ENCODE results near the gene FYCO1.

FYCO1 gene

DNA sequence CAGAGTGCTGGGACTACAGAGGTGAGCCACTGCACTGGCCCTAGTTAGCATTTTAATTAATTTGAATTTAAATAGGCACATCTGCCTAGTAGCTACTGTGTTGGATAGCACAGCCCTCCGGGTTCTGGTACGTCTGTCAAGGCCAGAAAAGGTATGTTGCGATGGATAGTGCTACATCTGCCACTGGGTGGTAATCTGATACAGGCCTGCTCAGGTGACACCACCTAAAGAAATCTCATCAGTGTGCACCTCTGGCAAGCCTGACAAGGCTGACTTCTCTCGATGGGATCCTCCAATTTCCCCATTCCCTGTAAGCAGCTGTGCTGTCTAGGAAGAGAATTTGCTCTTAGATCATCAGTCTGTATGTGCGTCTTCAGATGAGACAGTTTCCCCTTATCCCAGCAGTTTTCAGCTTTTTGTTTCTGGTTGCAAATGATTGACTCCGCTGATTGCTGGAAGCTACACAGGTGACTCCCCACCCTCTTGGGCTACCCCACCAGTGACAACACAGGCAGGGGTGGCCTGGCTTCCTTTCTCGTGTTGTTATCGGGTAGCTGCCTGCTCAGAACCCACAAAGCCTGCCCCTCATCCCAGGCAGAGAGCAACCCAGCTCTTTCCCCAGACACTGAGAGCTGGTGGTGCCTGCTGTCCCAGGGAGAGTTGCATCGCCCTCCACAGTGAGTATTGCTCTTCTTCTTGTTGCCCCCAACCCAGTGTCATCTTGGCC, 109.5 kb downstream of the FYCO1 start, which contains the start of gene CCR9:
TSS of gene CCR9 (plus strand) at position 565 of the 727 bp plus-strand sequence. CDS start 8,391 bp downstream, outside the sequence.
- no peak for DNase-seq (ENCODE audit: low read depth)

- DNase-seq (ENCODE audit: low read depth), result no peak
Observed at GRCh38 chr3:45884368-45885201, 111.0 kb downstream of the FYCO1 start.

- no peak for DNase-seq (ENCODE audit: low read depth)
Observed at GRCh38 chr3:45881078-45882022, 114.3 kb downstream of the FYCO1 start.

DNA sequence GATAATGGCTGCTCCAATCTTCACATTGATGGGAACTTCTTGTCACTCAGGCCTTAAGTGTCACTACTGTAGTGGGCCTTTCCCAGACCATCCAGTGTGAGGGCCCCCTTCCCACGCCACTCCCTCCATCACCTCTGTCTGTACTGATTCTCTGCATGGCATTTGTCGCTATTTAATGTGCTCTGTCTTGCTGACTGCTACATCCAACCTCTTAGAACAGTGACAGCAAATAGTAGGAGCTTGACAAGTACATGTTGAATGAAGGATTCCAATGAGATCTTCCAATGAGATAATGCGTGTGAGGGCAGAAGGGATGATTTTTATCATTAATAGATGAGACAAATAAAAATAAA, 114.9 kb downstream of the FYCO1 start:
- no peak for DNase-seq (ENCODE audit: low read depth)

- DNase-seq (ENCODE audit: low read depth), result no peak
Observed at GRCh38 chr3:45878124-45878523, 117.5 kb downstream of the FYCO1 start.

DNA sequence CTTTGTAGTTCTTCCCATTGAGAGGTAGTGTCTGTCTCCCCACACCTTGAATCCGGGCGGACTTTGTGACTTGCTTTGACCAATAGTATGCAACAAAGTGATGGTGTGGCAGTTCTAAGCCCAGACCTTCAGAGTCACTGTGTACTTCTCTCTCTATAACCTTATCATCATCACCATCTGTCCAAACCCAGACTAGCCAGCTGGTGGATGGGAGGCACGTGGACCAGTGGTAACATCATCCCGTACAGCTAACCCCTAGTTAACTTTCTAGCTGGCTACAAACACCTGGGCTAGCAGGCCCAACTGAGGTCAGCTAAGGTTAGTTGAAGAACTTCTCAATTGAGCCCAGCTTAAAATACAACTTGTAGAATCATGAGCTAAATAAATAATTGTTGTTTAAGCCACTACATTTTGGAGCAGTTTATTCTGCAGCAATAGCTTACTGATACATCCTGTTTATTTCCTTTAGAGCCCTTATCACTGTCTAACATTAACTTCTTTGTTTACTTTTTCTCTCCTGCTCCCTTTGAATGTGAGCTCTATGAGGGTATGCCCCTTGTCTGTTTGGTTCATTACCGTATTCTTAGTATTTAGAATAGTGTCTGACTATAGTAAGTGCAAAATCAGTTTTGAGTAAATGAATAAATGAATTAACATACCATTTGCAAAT, 120.8 kb downstream of the FYCO1 start:
- no peak for DNase-seq (ENCODE audit: low read depth)

- no peak for DNase-seq (ENCODE audit: low read depth)
Observed at GRCh38 chr3:45873638-45874037, 122.0 kb downstream of the FYCO1 start.

DNA sequence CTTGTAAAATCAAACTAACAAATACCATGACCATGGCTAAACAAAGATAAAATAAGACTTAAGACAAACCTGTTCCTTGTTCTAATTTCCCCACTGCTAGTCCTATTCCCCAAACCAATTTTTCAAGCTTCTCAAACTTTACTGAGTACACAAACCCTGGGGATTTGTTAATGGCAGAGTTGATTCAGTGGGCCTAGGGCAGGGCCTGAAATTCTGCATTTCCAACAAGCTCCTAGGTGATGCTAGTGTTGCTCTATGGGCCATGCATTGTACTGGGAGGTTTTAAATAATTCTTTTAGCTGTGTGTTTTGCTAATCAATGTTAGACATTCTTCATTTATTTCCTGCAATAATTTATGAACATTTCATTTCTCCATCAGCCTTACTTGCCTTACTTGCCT, 122.6 kb downstream of the FYCO1 start:
- no peak for DNase-seq (ENCODE audit: low read depth)

DNA sequence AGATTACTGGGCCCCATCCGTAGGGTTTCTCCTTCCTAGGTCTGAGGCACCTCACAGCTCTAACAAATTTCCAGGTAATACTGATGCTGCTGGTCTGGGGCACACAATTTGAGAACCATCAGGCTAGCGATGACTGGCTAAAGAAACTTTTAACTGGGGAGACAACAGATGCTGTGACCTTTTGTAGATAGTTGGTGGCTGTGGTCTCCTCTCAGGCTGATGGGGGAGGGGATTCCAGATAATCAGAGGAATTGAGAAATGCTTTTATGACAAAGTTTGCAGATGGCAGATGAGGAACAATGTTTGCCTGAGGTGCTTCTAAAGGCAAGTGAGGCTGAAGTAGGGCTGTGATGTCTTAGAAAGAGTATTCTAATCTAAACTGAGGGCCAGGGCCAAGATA, 123.1 kb downstream of the FYCO1 start:
- no peak for DNase-seq (ENCODE audit: low read depth)

DNA sequence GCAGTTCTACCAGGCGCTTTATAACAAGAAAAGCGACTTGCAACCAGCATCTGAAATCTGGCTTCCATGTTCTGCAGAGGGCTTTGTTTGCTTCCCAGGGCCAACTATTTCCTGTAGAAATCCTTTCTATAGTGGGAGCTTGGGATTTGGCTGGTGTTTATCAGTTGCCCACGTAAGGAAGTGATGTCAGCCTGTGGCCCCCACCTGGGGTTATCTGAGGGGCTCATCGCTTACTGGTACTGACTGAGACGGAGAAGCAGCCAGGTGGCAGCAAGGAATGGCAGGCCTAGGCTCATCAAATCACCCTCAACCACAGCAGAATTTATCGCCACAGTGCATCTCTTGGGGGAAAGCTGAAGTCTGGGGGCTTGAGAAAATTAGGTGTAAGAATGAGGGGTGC, 123.8 kb downstream of the FYCO1 start:
- DNase-seq (ENCODE audit: low read depth), result no peak

DNA sequence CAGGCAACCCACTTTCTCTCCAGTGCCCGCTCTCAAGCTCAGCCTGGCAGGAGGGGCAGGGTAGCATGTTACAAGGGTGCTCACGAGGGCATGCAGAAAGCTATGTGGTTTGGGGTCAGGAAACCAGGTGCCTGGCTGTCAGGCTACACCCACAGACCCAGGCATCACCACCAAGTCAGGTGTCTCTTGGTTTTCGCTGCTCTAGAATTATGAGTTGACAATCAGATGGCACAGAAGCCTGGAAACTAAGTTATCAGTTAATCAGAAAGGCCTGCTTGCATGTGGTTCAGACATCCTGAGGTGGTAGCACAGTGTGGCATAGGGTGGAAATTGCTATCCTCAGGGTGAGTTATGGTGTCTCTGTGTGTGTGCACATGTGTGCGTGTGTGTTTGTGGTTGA, 125.5 kb downstream of the FYCO1 start:
- DNase-seq (ENCODE audit: low read depth), result no peak

- no peak for DNase-seq (ENCODE audit: low read depth)
Observed at GRCh38 chr3:45869638-45870037, 126.0 kb downstream of the FYCO1 start.

GRCh38 chr3:45868650-45869049, 127.0 kb downstream of the FYCO1 start:
- DNase-seq (ENCODE audit: low read depth), result no peak

- DNase-seq (ENCODE audit: low read depth), result no peak
Observed at GRCh38 chr3:45868213-45868612, 127.4 kb downstream of the FYCO1 start.
